ENCODE results near the gene NME4. TPM values are rescaled to one million over a fixed set of nuclear protein-coding genes. Genes with fewer than 3 reads are reported as not detected.
"Not testable (repeated sequence)": the region's sequence is repeated elsewhere in the genome, so short reads cannot be mapped to it uniquely, and the experiment has no call there.

Gene NME4
- total RNA-seq, 1 experiment from 2014 or later: 261 TPM

DNA sequence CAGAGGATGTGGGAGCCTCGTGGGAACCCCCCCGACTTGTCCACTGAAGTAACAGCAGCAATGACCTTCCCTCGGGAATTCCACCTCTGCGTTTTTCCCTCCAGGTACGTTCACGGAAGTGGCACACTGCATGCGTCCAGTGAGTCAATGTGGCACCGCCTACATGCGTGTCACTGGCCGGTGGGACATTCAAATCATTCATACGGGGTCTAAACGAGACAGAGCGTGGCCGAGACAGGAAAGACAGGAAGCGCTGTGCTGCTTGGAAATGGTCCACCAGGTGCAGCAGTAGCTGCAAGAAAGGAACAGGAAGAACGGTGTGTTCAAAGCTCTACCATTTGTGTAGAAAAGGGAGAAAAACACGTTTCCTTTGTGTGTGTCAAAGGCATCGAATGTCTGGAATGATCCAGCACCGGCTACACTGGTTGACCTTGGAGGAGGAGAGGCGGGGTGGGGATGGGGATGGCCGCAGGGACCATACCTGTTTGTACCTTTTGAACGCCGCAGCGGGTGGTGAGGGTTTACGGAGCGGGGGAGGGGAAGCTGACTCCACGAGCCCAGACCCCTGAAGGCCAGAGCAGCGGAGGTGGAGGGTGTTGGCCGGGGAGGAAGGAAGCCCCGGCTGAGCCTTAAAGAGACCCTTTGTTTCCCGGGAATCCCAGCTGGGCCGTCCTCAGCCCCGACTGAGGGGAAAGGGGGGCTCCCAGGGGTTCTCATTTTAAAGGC is 13.5 kb upstream of the NME4 start:
- H3K4me1 ChIP-seq (ENCODE audit: insufficient read depth, low read length, poor library complexity, severe bottlenecking): no peaks in the 10 kb centered on the region
- H3K27ac ChIP-seq (ENCODE audit: low read depth, low read length, poor library complexity, severe bottlenecking): no peak overlapping the region
- intact Hi-C loops (cut with micrococcal nuclease; ENCODE audit: unreplicated experiment): no loop called here
- H3K36me3 ChIP-seq (ENCODE audit: insufficient read depth, low read length, poor library complexity, severe bottlenecking): no peaks in the 10 kb centered on the region
- CTCF ChIA-PET: interaction anchor here (0.9 kb wide), 1 partner anchor 8 kb away, joined by 5 read pairs; no protein-coding TSS in a partner anchor
- TF ChIP-seq EZH2 (IDR thresholded peaks at IDR 0.05; ENCODE audit: borderline replicate concordance, low read depth, low read length, poor library complexity, severe bottlenecking): no peak
- no peak for TF ChIP-seq CTCF (conservative IDR thresholded peaks at IDR 0.05; ENCODE audit: low read depth, low read length)
- H3K9me3 ChIP-seq (ENCODE audit: low read depth, low read length, poor library complexity, severe bottlenecking): no peaks in the 10 kb centered on the region
- no peaks in the 10 kb centered on the region for H3K27me3 ChIP-seq (replicated peaks; ENCODE audit: insufficient read depth, low read depth, low read length, poor library complexity)
- BruUV-seq (replicated peaks): no TSS peak
- H3K4me3 ChIP-seq (ENCODE audit: low read depth, low read length, poor library complexity, severe bottlenecking): no peak overlapping the region
- DNase-seq (ENCODE audit: low spot score): no peak
- POLR2A ChIA-PET (ENCODE audit: low non-redundant PET): no interaction called here

DNA sequence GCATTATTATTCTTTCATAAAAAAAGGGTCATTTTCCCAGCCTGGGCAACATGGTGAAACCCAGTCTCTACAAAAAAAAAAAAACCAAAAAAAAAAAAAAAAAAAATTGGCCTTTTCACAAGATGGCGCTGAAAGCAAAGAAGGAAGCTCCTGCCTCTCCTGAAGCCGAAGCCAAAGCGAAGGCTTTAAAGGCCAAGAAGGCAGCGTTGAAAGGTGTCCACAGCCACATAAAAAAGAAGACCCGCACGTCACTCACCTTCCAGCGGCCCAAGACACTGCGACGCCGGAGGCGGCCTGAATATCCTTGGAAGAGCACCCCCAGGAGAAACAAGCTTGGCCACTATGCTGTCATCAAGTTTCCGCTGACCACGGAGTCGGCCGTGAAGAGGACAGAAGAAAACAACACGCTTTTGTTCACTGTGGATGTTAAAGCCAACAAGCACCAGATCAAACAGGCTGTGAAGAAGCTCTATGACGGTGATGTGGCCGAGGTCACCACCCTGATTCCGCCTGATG is 10.3 kb upstream of the NME4 start:
- H3K4me1 ChIP-seq (ENCODE audit: insufficient read depth, low read length, poor library complexity, severe bottlenecking): no peaks in the 10 kb centered on the region
- TF ChIP-seq CTCF (conservative IDR thresholded peaks at IDR 0.05; ENCODE audit: low read depth, low read length): 0 out of 2 replicates have a peak, but pooled peaks have one; percentile 23
- no peak for TF ChIP-seq EZH2 (IDR thresholded peaks at IDR 0.05; ENCODE audit: borderline replicate concordance, low read depth, low read length, poor library complexity, severe bottlenecking)
- CTCF ChIA-PET: no interaction called here
- H3K27ac ChIP-seq (ENCODE audit: low read depth, low read length, poor library complexity, severe bottlenecking): no peak overlapping the region
- POLR2A ChIA-PET (ENCODE audit: low non-redundant PET): interaction anchor here (0.7 kb wide), 2 partner anchors 284 to 326 kb away, joined by 9 to 16 read pairs; no protein-coding TSS in a partner anchor
- H3K4me3 ChIP-seq (ENCODE audit: low read depth, low read length, poor library complexity, severe bottlenecking): no peak overlapping the region
- no peaks in the 10 kb centered on the region for H3K36me3 ChIP-seq (ENCODE audit: insufficient read depth, low read length, poor library complexity, severe bottlenecking)
- DNase-seq (ENCODE audit: low spot score): no peak
- intact Hi-C loops (cut with micrococcal nuclease; ENCODE audit: unreplicated experiment): no loop called here
- H3K27me3 ChIP-seq (replicated peaks; ENCODE audit: insufficient read depth, low read depth, low read length, poor library complexity): no peaks in the 10 kb centered on the region
- H3K9me3 ChIP-seq (ENCODE audit: low read depth, low read length, poor library complexity, severe bottlenecking): no peaks in the 10 kb centered on the region
- BruUV-seq (replicated peaks): no TSS peak

DNA sequence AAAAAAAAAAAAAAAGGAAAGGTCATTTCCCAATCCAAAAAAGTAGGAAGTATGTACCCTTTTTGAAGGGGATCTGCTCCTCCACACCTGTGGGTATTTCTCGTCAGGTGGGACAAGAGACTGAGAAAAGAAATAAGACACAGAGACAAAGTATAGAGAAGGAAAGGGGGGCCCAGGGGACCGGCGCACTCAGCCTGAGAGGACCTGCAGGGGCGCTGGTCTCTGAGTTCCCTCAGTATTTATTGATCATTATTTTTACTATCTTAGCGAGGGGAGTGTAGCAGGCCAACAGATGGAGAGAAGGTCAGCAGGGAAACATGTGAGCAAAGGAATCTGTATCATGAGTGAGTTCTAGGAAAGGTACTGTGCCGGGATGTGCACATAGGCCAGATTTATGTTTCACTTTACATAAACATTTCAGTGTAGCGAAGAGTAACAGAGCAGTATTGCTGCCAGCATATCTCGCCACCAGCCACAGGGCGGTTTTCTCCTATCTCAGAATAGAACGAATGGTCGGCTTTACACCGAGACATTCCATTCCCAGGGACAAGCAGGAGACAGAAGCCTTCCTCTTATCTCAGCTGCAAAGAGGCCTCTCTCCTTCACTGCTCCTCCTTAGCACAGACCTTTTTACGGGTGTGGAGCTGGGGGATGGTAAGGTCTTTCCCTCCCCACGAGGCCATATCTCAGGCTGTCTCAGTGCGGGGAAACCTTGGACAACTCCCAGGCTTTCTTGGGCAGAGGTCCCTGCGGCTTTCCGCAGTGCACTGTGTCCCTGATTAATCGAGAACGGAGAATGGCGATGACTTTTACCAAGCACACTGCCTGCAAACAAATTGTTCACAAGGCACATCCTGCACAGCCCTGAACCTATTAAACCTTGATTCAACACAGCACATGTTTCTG is 9.0 kb upstream of the NME4 start:
- BruUV-seq (replicated peaks); H3K36me3 ChIP-seq (ENCODE audit: insufficient read depth, low read length, poor library complexity, severe bottlenecking); H3K4me3 ChIP-seq (ENCODE audit: low read depth, low read length, poor library complexity, severe bottlenecking); H3K27ac ChIP-seq (ENCODE audit: low read depth, low read length, poor library complexity, severe bottlenecking); POLR2A ChIA-PET (ENCODE audit: low non-redundant PET); H3K9me3 ChIP-seq (ENCODE audit: low read depth, low read length, poor library complexity, severe bottlenecking); H3K27me3 ChIP-seq (replicated peaks; ENCODE audit: insufficient read depth, low read depth, low read length, poor library complexity); intact Hi-C loops (cut with micrococcal nuclease; ENCODE audit: unreplicated experiment); DNase-seq (ENCODE audit: low spot score); H3K4me1 ChIP-seq (ENCODE audit: insufficient read depth, low read length, poor library complexity, severe bottlenecking): not testable (repeated sequence)
- CTCF ChIA-PET: interaction anchor here (0.7 kb wide), 1 partner anchor 103 kb away, joined by 11 read pairs; no protein-coding TSS in a partner anchor

Data from A673 (cell line).